PC-3 (cell line): ENCODE measurements around the gene ACTL10.

Experiments used
- EZH2 ChIP-seq: fragments of 300-600 bp; sonication (generic); IDR thresholded peaks from one replicate; pipeline ENCODE4 v1.6.1; 2017; ENCODE audit warnings: antibody characterized with exemption, mild to moderate bottlenecking, low read length; ENCODE audit not compliant: unreplicated experiment
- TF ChIP-seq, protein P1 (sequence below): fragments of 300-600 bp; sonication (generic); conservative IDR thresholded peaks from 2 replicates; pipeline ENCODE4 v1.5.1; 2017; ENCODE audit warnings: antibody characterized with exemption, low read depth, mild to moderate bottlenecking, low read length

DNA sequence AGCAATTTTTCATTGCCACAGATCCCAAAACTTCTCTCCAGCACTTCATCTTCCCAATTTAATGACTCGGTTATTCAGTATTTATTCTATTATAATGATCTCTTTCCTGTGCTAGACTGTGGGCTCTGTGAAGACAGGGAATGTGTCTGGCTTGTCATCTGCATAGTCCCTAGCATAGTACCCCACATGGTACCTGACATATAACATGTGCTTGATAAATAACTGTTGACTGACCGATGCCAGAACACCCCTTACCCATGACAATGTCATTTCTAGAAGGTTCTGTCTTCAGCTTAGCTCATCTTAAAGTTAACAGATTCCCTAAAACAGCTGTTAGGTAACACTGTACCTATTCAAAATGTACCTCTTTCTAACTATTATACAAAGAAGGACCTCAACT, 49.8 kb downstream of the ACTL10 start:
- TF ChIP-seq, protein P1, sequence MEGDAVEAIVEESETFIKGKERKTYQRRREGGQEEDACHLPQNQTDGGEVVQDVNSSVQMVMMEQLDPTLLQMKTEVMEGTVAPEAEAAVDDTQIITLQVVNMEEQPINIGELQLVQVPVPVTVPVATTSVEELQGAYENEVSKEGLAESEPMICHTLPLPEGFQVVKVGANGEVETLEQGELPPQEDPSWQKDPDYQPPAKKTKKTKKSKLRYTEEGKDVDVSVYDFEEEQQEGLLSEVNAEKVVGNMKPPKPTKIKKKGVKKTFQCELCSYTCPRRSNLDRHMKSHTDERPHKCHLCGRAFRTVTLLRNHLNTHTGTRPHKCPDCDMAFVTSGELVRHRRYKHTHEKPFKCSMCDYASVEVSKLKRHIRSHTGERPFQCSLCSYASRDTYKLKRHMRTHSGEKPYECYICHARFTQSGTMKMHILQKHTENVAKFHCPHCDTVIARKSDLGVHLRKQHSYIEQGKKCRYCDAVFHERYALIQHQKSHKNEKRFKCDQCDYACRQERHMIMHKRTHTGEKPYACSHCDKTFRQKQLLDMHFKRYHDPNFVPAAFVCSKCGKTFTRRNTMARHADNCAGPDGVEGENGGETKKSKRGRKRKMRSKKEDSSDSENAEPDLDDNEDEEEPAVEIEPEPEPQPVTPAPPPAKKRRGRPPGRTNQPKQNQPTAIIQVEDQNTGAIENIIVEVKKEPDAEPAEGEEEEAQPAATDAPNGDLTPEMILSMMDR: no peak
- no peak for TF ChIP-seq EZH2
